Left renal pelvis (tissue), 4 donors: ENCODE data around the gene LOXL3. TPM values are rescaled to one million over a fixed set of nuclear protein-coding genes. Genes with fewer than 3 reads are reported as not detected.

Experiments
- DNase-seq, 4 donors: peaks; one replicate each; pipeline ENCODE4 v3.0.0-alpha.2; 2013; ENCODE audit warnings: low read depth in 4 of 4, low spot score in 3 of 4
- polyA plus RNA-seq, 4 donors: library from polyadenylated mRNA; unstranded; fragments of 120-200 nt; gene quantifications; one replicate each; pipeline ENCODE4 v1.2.1, GENCODE V29; 2013; ENCODE audit not compliant: insufficient read length in 4 of 4

Gene LOXL3
- polyA plus RNA-seq, 4 donors: 9.2 to 11.4 (median 9.6) TPM

DNA sequence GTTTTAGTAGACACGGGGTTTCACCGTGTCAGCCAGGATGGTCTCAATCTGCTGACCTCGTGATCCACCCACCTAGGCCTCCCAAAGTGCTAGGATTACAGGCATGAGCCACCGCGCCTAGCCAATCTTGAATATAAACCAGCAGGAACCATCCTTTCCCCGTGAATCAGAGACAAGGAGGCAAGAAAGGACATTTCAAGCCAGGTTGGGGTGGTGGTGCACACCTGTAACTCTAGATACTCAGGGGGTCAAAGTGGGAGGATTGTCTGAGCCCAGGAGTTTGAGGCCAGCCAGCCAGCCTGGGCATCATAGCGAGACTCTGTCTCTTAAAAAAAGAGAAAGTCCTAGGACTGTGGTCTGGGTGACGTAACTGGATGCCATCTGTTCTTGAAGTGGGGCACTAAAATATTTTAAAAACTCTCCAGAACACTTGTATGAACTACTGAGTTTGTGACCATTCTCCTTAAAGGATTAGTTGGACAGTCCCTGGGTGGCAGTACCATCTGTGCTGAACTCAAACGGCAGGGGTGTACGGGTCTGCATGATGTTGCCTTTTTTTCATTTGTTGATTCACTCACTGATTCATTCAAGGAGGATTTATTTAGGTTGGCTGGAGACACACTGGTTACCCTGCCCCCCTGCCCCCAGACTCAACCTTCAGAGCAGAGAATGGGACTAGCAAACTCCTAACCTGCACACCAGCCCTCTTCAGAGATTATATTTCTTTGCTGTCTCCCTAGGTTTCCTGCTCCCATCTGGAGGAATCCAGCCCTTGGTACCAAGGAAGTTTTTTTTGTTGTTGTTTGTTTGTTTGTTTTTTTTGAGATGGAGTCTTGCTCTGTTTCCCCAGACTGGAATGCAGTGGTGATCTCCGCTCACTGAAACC lies 42.4 kb downstream of the LOXL3 start:
- no peak for DNase-seq

DNA sequence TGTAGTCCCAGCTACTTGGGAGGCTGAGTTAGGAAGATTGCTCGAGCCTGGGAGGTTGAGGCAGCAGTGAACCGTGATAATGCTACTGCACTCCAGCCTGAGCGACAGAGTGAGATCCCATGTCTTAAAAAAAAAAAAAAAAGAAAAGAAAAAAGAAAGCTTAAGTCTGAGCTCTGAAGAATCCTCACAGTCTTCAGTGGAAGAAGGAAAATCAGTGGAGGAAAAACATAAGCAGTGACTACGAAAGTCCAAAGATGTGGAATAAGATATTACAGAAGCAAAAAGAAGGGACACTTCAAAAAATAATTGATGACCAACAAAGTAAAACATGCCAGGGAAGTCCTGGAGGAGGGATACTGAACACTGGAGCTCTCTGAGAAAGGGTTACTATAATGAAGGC lies 43.5 kb downstream of the LOXL3 start:
- DNase-seq: no peak

DNA sequence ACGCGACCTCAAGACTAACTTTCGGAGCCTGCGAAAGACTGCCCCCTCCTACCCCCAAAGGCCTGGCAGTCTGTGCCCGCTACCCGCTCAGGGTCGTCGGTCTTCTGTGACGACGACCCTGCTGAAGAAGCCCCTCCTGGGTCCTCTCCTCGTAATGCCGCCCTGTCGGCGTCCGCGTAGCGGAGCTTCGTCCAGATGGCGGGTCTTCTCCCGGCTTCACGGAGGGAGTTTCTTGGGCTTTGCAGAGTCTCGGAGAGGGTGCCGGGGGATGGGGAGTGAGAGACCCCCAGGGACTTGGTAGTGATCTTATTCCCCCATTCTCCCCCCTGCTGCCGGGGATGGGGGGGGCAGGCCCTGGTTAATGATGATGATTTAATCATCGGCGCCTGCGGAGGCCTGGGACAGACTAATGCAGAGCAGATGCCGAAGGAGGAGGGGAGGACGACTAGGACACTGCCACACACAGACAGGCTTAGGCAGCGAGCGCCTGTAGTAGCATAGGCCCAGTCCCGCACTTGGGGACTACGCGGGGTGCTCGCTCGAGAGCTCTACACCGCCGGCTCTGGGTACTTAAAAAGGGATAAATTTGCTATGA lies 45.7 kb downstream of the LOXL3 start:
- no peak for DNase-seq

GRCh38 chr2:74507145-74507925 lies 46.4 kb downstream of the LOXL3 start, which contains the start of gene PCGF1:
TSS of gene PCGF1 (minus strand) at chr2:74507695. CDS start at chr2:74507668, 27 bp downstream.
- DNase-seq: peak; percentile 98

DNA sequence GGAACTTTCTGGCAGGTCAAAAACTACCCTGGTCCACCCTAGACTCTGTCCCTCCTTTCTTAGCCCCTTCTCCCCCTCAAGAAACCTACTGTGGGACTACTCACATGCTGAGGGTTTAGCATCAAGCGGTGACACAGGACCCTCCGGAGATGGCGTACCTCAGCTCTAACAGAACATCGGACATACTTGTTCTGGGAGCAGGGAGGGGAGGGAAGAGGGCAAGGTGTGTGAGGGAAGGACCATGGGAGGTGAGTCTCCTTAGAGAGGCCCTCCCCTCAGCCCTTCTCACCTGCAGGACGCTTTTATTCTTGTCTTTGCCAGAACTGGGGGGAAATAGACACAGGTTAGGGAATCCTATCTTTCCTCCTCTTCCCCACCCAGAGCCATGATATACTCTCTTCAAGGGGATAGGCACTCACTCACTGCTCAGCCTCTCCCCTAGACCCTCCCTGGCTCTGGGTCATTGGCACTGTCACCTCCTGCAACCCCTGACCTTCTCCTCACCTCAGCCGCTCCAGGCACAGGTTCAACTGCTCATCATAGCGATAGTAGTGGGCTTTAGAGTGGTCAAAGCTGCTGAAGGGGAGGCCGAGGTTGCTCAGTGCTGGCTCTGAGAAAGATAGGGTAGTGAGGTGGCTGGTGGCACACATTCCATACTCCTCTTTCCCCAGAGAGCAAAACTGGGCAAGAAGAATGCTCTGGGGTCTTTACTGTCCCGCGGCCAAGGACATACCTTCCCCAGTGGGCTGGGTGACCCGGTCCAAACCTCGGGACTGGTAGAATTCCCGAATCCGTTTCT lies 48.1 kb downstream of the LOXL3 start:
- no peak for DNase-seq

- DNase-seq: no peak
Observed at GRCh38 chr2:74504591-74504990, 49.2 kb downstream of the LOXL3 start.

DNA sequence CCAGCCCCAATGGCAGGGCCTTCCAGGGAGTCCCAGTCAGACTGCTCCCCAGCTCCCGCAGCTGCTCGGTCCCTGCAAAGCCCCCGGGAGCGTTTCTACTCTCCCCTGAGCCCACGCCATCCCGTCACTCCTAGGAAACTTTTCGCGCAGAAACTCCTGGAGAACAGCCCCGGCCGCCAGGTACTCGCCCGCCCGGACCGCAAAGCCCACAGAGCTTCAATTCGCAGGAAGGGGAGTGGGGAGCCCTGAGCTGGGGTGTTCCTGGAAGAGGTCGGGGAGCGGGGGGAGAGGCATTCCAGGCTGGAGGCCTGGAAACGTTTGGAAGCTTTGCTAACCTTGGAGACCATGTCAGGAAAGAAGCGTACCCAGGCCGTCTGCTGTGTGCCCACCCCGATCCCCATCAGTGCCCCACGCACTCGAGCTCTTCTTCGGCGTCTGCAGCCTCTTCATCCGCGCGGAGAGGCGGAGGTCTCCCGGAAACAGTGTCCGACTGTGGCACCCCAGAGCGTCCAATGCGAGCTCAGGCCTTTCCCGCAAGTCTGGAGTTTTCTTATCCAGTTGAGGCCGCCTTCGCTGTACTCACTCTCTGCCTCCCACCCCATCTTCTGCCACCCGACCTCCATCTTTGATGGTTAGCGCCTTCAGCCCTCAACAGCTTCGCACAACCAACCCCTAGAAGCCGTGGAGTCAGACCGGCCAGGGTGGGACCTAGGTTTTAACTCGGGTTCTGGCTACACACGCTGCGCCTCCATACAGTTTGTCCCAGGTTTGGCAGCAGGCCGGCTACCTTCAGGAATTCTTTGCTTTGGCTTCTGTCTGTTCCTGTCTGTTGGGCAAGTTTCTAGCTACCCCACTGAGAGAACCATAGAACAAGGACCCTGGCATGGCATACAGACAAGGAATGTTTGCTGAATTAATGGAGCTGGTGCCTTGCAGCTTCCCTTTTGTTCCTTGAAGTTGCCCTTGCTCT lies 50.0 kb downstream of the LOXL3 start:
- no peak for DNase-seq

DNA sequence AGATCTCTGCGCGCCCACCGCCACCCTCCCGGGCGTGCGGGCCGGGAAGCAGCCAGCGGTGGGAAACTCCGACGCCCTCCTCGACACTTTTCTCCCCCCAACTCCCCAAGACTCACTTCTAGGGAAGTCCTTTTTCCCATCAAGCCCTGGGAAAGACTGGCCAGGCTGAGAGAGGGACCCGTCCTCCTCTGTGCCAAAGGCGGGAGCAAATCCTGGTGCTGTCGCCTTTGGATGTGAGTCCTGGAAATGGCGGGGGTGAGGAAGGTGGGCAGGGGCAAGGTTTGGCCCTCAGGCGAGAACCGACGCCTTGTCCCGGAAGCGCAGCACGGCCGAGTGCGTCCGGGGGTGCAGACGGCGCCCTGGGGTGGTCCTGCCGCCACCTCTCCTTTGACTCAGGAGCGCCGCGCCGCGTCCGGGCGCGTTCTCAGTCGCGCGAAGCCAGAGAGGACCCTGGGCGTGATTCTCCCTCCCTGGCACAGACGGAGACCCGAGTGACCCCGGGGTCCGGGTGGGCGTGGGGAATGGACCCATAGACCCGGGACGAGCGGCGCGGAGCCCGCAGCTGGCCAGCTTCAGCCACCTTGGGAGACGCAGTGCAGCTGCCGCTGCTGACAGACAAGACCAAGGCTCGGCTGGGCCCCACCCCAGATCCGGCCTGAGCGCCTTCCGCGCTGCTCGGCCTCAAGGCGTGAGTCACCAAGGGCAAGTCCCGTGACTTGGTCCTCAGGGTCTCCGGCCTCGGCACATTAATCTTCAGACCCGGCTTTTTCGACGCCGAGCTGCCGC lies 50.8 kb downstream of the LOXL3 start:
- no peak for DNase-seq

GRCh38 chr2:74502147-74502719 lies 51.5 kb downstream of the LOXL3 start:
- no peak for DNase-seq

- no peak for DNase-seq
Observed at GRCh38 chr2:74501335-74502071, 52.2 kb downstream of the LOXL3 start.

- no peak for DNase-seq
Observed at GRCh38 chr2:74500578-74500946, 53.2 kb downstream of the LOXL3 start.

DNA sequence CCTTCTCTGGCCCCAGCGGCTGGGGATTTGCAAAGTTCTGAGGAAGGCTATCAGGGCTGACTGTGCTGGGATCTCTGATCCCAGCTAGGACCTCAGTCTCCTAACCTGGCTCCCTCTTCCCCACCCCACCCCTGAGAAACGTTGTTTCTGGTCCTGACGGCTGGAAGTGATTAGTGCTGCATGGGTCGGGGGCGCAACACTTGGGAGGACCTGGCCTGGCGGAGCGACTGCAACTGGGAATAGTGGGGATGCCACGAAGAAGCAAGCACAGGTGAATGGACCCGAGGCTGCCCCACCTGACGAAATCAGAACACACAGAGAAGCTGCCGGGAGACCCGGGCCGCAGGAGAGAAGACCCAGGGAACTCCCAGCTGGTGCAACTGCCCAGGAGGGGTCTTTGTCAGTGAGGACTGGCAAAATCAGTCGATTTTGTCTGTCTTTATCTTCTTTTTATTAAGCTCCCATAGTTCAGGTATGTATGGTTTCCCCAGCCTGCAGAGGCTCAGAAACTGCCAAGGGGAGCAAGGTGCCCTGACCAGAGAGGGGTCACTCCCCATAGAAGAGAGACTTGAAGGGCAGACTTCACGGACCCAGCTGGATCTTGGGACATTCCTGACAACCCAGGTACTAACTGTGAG lies 53.7 kb downstream of the LOXL3 start:
- DNase-seq: no peak

DNA sequence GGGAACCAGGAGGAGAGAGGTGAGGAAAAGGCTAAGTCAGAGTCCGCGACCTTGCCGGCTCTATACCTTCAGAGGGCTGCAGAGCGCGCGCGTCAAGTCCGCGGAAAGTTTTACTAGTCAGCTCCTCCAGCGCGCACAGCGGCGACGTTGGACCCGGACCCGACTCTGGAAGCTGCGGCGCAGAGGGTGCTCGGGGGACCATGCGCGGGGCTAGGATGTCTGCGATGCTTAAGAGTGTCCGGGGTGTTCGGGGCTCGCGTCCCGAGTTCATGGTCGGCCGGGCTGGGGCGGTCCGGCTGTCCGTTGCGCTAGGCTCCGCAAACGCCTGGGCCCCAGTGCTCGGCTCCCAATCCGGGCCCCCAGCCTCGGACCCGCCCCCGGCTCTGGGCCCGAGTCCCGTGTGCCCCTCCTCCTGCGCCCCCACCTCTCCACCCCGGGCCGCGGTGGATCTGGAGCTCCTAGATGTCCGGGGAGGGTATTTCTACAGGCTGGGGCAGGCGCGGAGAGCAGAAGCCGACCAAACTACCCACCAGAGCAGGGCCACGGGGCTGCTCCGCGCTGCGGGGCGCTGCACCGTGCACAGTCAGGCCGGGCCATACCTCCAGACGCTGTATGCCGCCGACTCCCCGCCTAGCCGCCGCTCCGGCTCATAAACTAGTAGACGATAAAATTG lies 54.3 kb downstream of the LOXL3 start, which contains the start of gene LBX2:
Gene LBX2 (minus strand): TSS at position 337 of the 673 bp plus-strand sequence. CDS start 66 bp downstream, at position 271.
- DNase-seq: no peak

- DNase-seq: no peak
Observed at GRCh38 chr2:74498500-74499266, 55.1 kb downstream of the LOXL3 start.

GRCh38 chr2:74497777-74498499 lies 55.8 kb downstream of the LOXL3 start:
- DNase-seq: no peak
